Measurements from ENCODE around the gene FRYL.
"Not testable (repeated sequence)": the region's sequence is repeated elsewhere in the genome, so short reads cannot be mapped to it uniquely, and the experiment has no call there.

FRYL gene

GRCh38 chr4:48801016-48801715 is 21.1 kb upstream of the FRYL start:
- no peak overlapping the region for H2AFZ ChIP-seq
- H3K9ac ChIP-seq = no peak overlapping the region
- no peaks in the 10 kb centered on the region for H3K79me2 ChIP-seq
- no peak overlapping the region for H3K4me3 ChIP-seq (ENCODE audit: low read depth, low read length)
- no peaks in the 10 kb centered on the region for H3K9me3 ChIP-seq (ENCODE audit: control insufficient read depth, low read length)
- H3K4me1 ChIP-seq = no peaks in the 10 kb centered on the region
- no peaks in the 10 kb centered on the region for H3K36me3 ChIP-seq (ENCODE audit: control insufficient read depth, insufficient read depth, low read length)
- H3K4me2 ChIP-seq (ENCODE audit: low read length) = no peak overlapping the region
- no peak overlapping the region for H3K27ac ChIP-seq
- TF ChIP-seq CTCF (IDR thresholded peaks at IDR 0.05) = no peak
- no peaks in the 10 kb centered on the region for H3K27me3 ChIP-seq (ENCODE audit: control insufficient read depth, insufficient read depth, low read length)

GRCh38 chr4:48800155-48800554 is 20.1 kb upstream of the FRYL start:
- not testable (repeated sequence) for H3K4me3 ChIP-seq (ENCODE audit: low read depth, low read length)

GRCh38 chr4:48799157-48799556 is 19.1 kb upstream of the FRYL start:
- H2AFZ ChIP-seq = no peak overlapping the region
- H3K27me3 ChIP-seq (ENCODE audit: control insufficient read depth, insufficient read depth, low read length) = no peaks in the 10 kb centered on the region
- no peak overlapping the region for H3K4me3 ChIP-seq (ENCODE audit: low read depth, low read length)
- H3K4me1 ChIP-seq = no peaks in the 10 kb centered on the region
- H3K9me3 ChIP-seq (ENCODE audit: control insufficient read depth, low read length) = no peaks in the 10 kb centered on the region
- no peak for TF ChIP-seq CTCF (IDR thresholded peaks at IDR 0.05)
- no peaks in the 10 kb centered on the region for H3K36me3 ChIP-seq (ENCODE audit: control insufficient read depth, insufficient read depth, low read length)
- H3K27ac ChIP-seq = no peak overlapping the region
- H3K4me2 ChIP-seq (ENCODE audit: low read length) = no peak overlapping the region
- no peak overlapping the region for H3K9ac ChIP-seq
- no peaks in the 10 kb centered on the region for H3K79me2 ChIP-seq

More at GRCh38 chr4:48800155-48800554, 20.1 kb upstream of the FRYL start:
- not testable (repeated sequence) for H3K27ac ChIP-seq; H3K9ac ChIP-seq; H3K4me1 ChIP-seq; H3K27me3 ChIP-seq (ENCODE audit: control insufficient read depth, insufficient read depth, low read length); H3K4me2 ChIP-seq (ENCODE audit: low read length); H3K36me3 ChIP-seq (ENCODE audit: control insufficient read depth, insufficient read depth, low read length); H3K9me3 ChIP-seq (ENCODE audit: control insufficient read depth, low read length); H3K79me2 ChIP-seq; H2AFZ ChIP-seq

- H3K4me2 ChIP-seq (ENCODE audit: low read length) = no peak overlapping the region
- no peaks in the 10 kb centered on the region for H3K9me3 ChIP-seq (ENCODE audit: control insufficient read depth, low read length)
- H3K79me2 ChIP-seq = no peaks in the 10 kb centered on the region
- H3K36me3 ChIP-seq (ENCODE audit: control insufficient read depth, insufficient read depth, low read length) = no peaks in the 10 kb centered on the region
- H3K4me3 ChIP-seq (ENCODE audit: low read depth, low read length) = no peak overlapping the region
- H3K27ac ChIP-seq = no peak overlapping the region
- TF ChIP-seq CTCF (IDR thresholded peaks at IDR 0.05) = no peak
- no peak overlapping the region for H3K9ac ChIP-seq
- no peak overlapping the region for H2AFZ ChIP-seq
- no peaks in the 10 kb centered on the region for H3K27me3 ChIP-seq (ENCODE audit: control insufficient read depth, insufficient read depth, low read length)
- no peaks in the 10 kb centered on the region for H3K4me1 ChIP-seq
These were observed 18.0 kb upstream of the FRYL start for GRCh38 chr4:48798117-48798516.

- Histone ChIP-seq H3K27me3 (ENCODE audit: control insufficient read depth, insufficient read depth, low read length) (no peaks in the 10 kb centered on the region), H3K36me3 (ENCODE audit: control insufficient read depth, insufficient read depth, low read length) (no peaks in the 10 kb centered on the region), H2AFZ (no peak overlapping the region), H3K79me2 (no peaks in the 10 kb centered on the region), H3K9ac (no peak overlapping the region), H3K27ac (no peak overlapping the region), H3K9me3 (ENCODE audit: control insufficient read depth, low read length) (no peaks in the 10 kb centered on the region), H3K4me3 (ENCODE audit: low read depth, low read length) (no peak overlapping the region), H3K4me2 (ENCODE audit: low read length) (no peak overlapping the region), H3K4me1 (no peaks in the 10 kb centered on the region)
- TF ChIP-seq CTCF (IDR thresholded peaks at IDR 0.05) = no peak
These were observed 17.0 kb upstream of the FRYL start for GRCh38 chr4:48796927-48797679.
